Gastroesophageal sphincter (tissue), 4 donors: ENCODE results near the gene GNPTG. TPM values are rescaled to one million over a fixed set of nuclear protein-coding genes. Genes with fewer than 3 reads are reported as not detected.

Experiments used
- ATAC-seq: fragments of 150-250 bp; one replicate; pipeline ENCODE4 v1.9.1; 2016; ENCODE audit warnings: mild to moderate bottlenecking, moderate library complexity
- H3K27ac ChIP-seq, 4 donors: fragments of 200-600 bp; sonication (generic) in 3 of 4; 1 replicate in 3 of 4; 2 replicates in 1 of 4; pipeline ENCODE4 v1.5.1; 2016 to 2019
- H3K27me3 ChIP-seq: fragments of 200-600 bp; sonication (generic); one replicate; pipeline ENCODE4 v1.5.1; 2019
- H3K36me3 ChIP-seq, 2 donors: fragments of 200-600 bp; sonication (generic); one replicate each; pipeline ENCODE4 v1.5.1; 2019; ENCODE audit warnings: control low read depth in 1 of 2
- H3K4me1 ChIP-seq, 3 donors: fragments of 200-600 bp; sonication (generic); 1 replicate in 2 of 3; 2 replicates in 1 of 3; pipeline ENCODE4 v1.5.1; 2016 to 2019; ENCODE audit warnings: control low read depth in 2 of 3
- H3K4me3 ChIP-seq, 2 donors: fragments of 200-600 bp; sonication (generic); one replicate each; pipeline ENCODE4 v1.5.1; 2019; ENCODE audit warnings: mild to moderate bottlenecking in 1 of 2, moderate library complexity in 1 of 2
- H3K9me3 ChIP-seq, 3 donors: fragments of 200-600 bp; sonication (generic); one replicate each; pipeline ENCODE4 v1.5.1; 2017 to 2019; ENCODE audit warnings: control low read depth in 2 of 3
- EP300 ChIP-seq: sonication (generic); formaldehyde crosslinking; IDR thresholded peaks from one replicate; pipeline ENCODE4 v1.6.1; 2017; ENCODE audit warnings: antibody characterized with exemption, mild to moderate bottlenecking
- POLR2A ChIP-seq, 2 donors: fragments of 450-650 bp; IDR thresholded peaks; one replicate each; pipeline ENCODE4 v1.6.1; 2017; ENCODE audit warnings: antibody characterized with exemption in 2 of 2, mild to moderate bottlenecking in 2 of 2, moderate library complexity in 1 of 2
- POLR2AphosphoS5 ChIP-seq: sonication (generic); formaldehyde crosslinking; IDR thresholded peaks from one replicate; pipeline ENCODE4 v1.6.1; 2017; ENCODE audit warnings: antibody characterized with exemption
- WGBS, 2 donors: methylation state at CpG; one replicate each; pipeline ENCODE4 v1.1.5; 2018; ENCODE audit warnings: low coverage in 1 of 2; 5-methylcytosine and 5-hydroxymethylcytosine counted together
- total RNA-seq, 4 donors: library from RNA; depleted of rRNA; stranded (reverse); fragments of >200 nt; gene quantifications; one replicate each; pipeline ENCODE4 v1.1.0, GENCODE V29; 2016
- TF ChIP-seq, protein P1 (sequence below), 4 experiments: fragments of 200-600 bp in 2 of 4; fragments of 450-650 bp in 2 of 4; sonication (generic) in 1 of 4; IDR thresholded peaks; one replicate each; pipeline ENCODE4 v1.5.1; 2017 to 2019; ENCODE audit warnings: antibody characterized with exemption in 4 of 4, mild to moderate bottlenecking in 2 of 4, moderate library complexity in 2 of 4

Gene GNPTG
- total RNA-seq, 4 donors from 2014 or later: 45.1 to 55.3 (median 50.5) TPM

DNA sequence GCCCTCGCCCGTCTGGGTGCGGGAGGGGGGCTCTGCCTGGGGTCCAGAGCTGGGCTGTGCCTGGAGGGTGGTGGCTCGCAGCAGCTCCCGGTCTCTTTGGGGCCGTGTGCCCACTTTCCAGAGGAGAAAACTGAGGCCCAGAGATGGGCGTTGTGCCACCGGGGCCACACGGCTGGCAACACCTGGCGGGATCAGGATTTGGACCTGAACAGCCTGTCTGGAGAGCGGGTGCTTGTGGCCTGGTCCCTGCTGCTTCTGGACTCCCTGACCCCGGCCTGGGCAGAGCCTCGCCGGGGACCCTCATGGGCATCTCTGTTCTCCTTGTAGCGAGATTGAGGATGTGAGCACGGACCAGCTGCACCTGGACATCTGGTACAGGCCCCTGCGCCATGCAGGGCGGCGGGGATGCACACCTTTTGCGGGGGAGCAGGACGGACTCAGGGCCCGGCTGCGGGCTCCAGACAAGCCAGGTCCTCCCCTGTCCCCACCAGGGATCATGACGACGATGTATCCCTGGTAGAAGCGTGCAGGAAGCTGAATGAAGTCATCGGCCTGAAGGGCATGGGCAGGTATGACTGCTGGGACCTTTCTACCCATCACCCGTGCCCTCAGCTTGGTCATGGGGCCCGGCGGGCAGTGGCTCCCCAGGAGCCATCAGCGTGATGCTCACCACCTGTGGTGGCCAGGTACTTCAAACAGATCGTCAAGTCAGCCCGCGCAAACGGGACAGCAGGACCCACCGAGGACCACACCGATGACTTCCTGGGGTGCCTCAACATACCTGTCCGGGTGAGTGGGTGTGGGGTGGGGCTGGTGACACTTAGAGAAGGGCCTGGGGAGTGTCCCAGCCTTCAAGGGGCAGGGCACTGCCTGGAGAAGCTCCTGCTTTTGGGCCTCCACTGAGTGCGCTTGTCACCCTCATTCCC is 10.0 kb upstream of the GNPTG start:
- no peak for TF ChIP-seq EP300
- TF ChIP-seq, protein P1, sequence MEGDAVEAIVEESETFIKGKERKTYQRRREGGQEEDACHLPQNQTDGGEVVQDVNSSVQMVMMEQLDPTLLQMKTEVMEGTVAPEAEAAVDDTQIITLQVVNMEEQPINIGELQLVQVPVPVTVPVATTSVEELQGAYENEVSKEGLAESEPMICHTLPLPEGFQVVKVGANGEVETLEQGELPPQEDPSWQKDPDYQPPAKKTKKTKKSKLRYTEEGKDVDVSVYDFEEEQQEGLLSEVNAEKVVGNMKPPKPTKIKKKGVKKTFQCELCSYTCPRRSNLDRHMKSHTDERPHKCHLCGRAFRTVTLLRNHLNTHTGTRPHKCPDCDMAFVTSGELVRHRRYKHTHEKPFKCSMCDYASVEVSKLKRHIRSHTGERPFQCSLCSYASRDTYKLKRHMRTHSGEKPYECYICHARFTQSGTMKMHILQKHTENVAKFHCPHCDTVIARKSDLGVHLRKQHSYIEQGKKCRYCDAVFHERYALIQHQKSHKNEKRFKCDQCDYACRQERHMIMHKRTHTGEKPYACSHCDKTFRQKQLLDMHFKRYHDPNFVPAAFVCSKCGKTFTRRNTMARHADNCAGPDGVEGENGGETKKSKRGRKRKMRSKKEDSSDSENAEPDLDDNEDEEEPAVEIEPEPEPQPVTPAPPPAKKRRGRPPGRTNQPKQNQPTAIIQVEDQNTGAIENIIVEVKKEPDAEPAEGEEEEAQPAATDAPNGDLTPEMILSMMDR (IDR thresholded peaks at IDR 0.05): no peak
- TF ChIP-seq POLR2AphosphoS5: no peak
- TF ChIP-seq POLR2A (IDR thresholded peaks at IDR 0.05): no peak
- Histone ChIP-seq H3K4me1 (peaks cover 0 to 21% (median 6%) of the 10 kb centered on the region in 3 donors), H3K27me3 (peaks cover 54% of the 10 kb centered on the region), H3K27ac (no peak overlapping the region), H3K36me3 (no peaks in the 10 kb centered on the region), H3K9me3 (no peaks in the 10 kb centered on the region), H3K4me3 (no peak overlapping the region)
- no peak for ATAC-seq
- 80% methylated on average over 1 of the region's 39 CpGs; no CpG with 5 or more reads in 1 of the 2 donors for WGBS, 2 donors

DNA sequence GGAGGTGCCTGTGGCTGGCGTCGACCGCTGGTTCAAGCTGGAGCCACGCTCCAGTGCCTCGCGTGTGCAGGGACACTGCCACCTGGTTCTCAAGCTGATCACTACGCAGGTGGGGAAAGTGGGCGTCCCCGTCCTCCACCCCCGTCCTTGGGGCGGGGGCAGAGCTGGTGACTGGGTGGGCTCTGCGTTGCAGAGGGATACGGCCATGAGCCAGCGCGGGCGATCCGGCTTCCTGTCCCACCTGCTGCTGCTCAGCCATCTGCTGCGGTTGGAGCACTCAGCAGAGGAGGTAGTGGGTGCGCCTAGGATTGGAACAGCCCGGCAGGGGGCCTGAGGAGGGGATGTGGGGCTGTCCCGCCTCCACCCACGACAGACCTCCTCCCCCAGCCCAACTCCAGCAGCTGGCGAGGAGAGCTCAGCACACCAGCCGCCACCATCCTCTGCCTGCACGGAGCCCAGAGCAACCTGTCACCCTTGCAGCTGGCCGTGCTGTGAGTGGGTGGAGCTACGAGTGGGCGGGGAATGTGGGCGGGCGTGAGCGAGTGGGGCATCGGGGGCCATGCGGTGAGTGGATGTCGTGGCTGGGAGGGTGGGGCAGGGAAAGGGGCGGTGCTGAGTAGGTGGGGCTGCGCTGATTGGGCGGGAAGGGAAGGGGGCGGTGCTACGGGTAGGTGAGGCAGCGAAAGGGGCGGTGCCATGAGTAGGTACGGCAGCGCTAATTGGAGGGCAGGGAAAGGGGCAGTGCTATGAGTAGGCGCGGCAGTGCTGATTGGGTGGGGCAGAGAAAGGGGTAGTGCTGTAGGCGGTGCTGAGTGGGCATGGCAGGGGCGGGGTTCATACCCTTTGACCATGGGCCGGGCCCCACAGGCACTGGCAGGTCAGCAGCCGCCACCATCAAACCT is 9.0 kb upstream of the GNPTG start:
- H3K4me3 ChIP-seq: peak overlapping the region in 1 of 2 donors; percentile 38
- peak; percentile 84 for ATAC-seq
- 2 to 10% methylated on average over 22 to 29 of the region's 49 CpGs for WGBS, 2 donors

DNA sequence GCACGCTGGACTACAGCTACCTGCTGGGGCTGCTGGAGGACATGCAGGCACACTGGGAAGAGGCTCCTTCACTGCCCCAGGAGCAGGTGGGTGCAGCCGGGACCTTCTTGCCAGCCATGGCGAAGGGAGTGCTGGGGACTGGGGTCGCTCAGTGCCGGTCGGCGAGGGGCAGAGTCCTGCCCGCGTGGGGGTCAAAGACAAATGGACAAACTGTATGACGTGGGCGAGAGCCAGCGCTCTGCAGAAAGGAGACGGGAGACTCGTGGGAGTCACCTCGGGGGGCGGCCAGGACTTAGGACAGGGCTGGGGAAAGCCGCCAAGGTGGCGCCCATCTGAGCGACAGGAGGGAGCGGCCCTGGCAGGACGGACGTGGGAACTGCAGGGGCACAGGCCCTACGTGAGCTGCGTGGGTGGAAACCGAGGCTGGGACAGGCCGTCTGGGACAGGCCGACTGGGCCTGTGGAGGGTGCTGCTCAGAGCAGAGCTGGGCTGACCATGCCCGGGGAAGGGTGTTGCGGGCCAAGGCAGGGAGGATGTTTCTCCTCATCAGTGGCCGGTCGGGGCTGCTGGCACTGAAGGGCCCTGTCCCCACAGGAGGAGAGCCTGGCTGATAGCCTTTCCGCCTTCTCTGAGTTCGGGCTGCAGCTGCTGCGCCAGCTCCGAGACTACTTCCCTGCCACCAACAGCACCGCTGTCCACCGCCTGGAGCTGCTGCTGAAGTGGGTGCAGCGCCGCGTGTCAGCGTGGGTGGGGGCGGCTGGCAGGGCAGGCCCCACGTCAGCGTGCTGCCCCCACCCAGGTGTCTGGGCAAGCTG is 8.1 kb upstream of the GNPTG start:
- no CpG with 5 or more reads among the region's 44 CpGs for WGBS, 2 donors
- TF ChIP-seq, protein P1 (IDR thresholded peaks at IDR 0.05): no peak
- Histone ChIP-seq H3K27me3 (peaks cover 36% of the 10 kb centered on the region), H3K27ac (no peak overlapping the region), H3K9me3 (no peaks in the 10 kb centered on the region), H3K4me3 (peak overlapping the region in 1 of 2 donors; percentile 38), H3K4me1 (peaks cover 0 to 21% (median 6%) of the 10 kb centered on the region in 3 donors), H3K36me3 (peaks cover 0 to 15% of the 10 kb centered on the region in 2 donors)
- ATAC-seq: no peak

More for the DNA sequence above, 9.0 kb upstream of the GNPTG start:
- H3K27me3 ChIP-seq: peaks cover 44% of the 10 kb centered on the region
- H3K4me1 ChIP-seq: peaks cover 0 to 21% (median 6%) of the 10 kb centered on the region in 3 donors
- TF ChIP-seq POLR2A (IDR thresholded peaks at IDR 0.05): no peak
- TF ChIP-seq EP300: no peak
- TF ChIP-seq, protein P1 (IDR thresholded peaks at IDR 0.05): no peak
- no peak for TF ChIP-seq POLR2AphosphoS5
- no peaks in the 10 kb centered on the region for H3K9me3 ChIP-seq
- H3K27ac ChIP-seq: no peak overlapping the region
- peaks cover 0 to 6% of the 10 kb centered on the region in 2 donors for H3K36me3 ChIP-seq

DNA sequence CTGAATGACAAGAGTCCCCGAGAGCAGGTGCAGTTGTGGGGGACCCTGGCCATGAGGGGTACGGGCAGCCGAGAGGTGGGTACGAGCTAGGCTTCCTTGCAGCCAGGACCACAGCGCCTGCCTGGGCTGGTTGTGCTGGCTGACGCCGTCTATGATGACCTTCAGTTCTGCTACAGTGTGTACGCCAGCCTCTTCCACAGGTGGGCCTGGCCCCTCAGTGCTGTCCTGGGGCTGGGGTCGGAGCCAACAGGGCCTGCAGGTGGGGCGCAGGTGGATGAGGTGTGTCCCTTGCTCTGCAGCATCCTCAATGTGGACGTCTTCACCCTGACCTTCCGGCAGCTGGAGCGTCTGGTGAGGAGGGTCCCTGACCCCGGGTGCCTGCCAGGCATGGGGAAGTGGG is 7.2 kb upstream of the GNPTG start:
- Histone ChIP-seq H3K27me3 (peaks cover 28% of the 10 kb centered on the region), H3K4me3 (no peak overlapping the region), H3K36me3 (peaks cover 0 to 23% of the 10 kb centered on the region in 2 donors), H3K27ac (no peak overlapping the region), H3K9me3 (no peaks in the 10 kb centered on the region), H3K4me1 (peaks cover 0 to 21% (median 6%) of the 10 kb centered on the region in 3 donors)
- TF ChIP-seq POLR2AphosphoS5: no peak
- TF ChIP-seq POLR2A (IDR thresholded peaks at IDR 0.05): no peak
- TF ChIP-seq EP300: no peak
- TF ChIP-seq, protein P1 (IDR thresholded peaks at IDR 0.05): no peak
- ATAC-seq: no peak
- WGBS, 2 donors: no CpG with 5 or more reads among the region's 14 CpGs
